H9 (cell line): ENCODE measurements around the gene THRB. TPM values are rescaled to one million over a fixed set of nuclear protein-coding genes. Genes with fewer than 3 reads are reported as not detected.

ENCODE experiments used
- DNase-seq: peaks from one replicate; pipeline ENCODE4 v3.0.0-alpha.2; 2017
- H2AFZ ChIP-seq: one replicate; pipeline ENCODE4 v1.6.1; 2013; ENCODE audit warnings: mild to moderate bottlenecking, low read length, control low read depth, moderate library complexity
- H2AK5ac ChIP-seq: 2 replicates; pipeline ENCODE4 v1.6.1; 2013; ENCODE audit warnings: low read length, control low read depth, mixed read lengths; ENCODE audit not compliant: insufficient read length
- H2BK120ac ChIP-seq: one replicate; pipeline ENCODE4 v1.6.1; 2013; ENCODE audit warnings: low read depth, mild to moderate bottlenecking, low read length, control low read depth, inconsistent platforms; ENCODE audit not compliant: poor library complexity, severe bottlenecking
- H2BK12ac ChIP-seq: 2 replicates; pipeline ENCODE4 v1.6.1; 2013; ENCODE audit warnings: low read length, control low read depth, mixed read lengths, low read depth; ENCODE audit not compliant: insufficient read length
- H2BK15ac ChIP-seq: 2 replicates; pipeline ENCODE4 v1.6.1; 2013; ENCODE audit warnings: low read depth, low read length, control low read depth
- H2BK20ac ChIP-seq: one replicate; pipeline ENCODE4 v1.6.1; 2013; ENCODE audit warnings: low read depth, mild to moderate bottlenecking, low read length, control low read depth, inconsistent platforms; ENCODE audit not compliant: poor library complexity, severe bottlenecking
- H2BK5ac ChIP-seq: 2 replicates; pipeline ENCODE4 v1.6.1; 2013; ENCODE audit warnings: low read length, control low read depth, mixed read lengths; ENCODE audit not compliant: insufficient read length
- H3K14ac ChIP-seq: 2 replicates; pipeline ENCODE4 v1.6.1; 2013; ENCODE audit warnings: low read length, control low read depth; ENCODE audit not compliant: insufficient read depth
- H3K18ac ChIP-seq: 2 replicates; pipeline ENCODE4 v1.6.1; 2013; ENCODE audit warnings: low read depth, mild to moderate bottlenecking, mixed read lengths, low read length, control low read depth; ENCODE audit not compliant: insufficient read length
- H3K23ac ChIP-seq: 2 replicates; pipeline ENCODE4 v1.6.1; 2013; ENCODE audit warnings: low read length, control low read depth, mixed read lengths, low read depth; ENCODE audit not compliant: insufficient read length
- H3K23me2 ChIP-seq: 2 replicates; pipeline ENCODE4 v1.6.1; 2013; ENCODE audit warnings: low read depth, mild to moderate bottlenecking, mixed read lengths, low read length, control low read depth; ENCODE audit not compliant: insufficient read length, poor library complexity, severe bottlenecking
- H3K27ac ChIP-seq: 2 replicates; pipeline ENCODE4 v1.5.1; 2013; ENCODE audit warnings: low read length, control low read depth, mixed read lengths, low read depth; ENCODE audit not compliant: insufficient read length
- H3K27me3 ChIP-seq: 2 replicates; pipeline ENCODE4 v1.6.1; 2013; ENCODE audit warnings: low read length, control low read depth, inconsistent platforms; ENCODE audit not compliant: insufficient read depth
- H3K4ac ChIP-seq: 2 replicates; pipeline ENCODE4 v1.6.1; 2013; ENCODE audit warnings: low read depth, mild to moderate bottlenecking, control low read depth, inconsistent platforms, low read length, moderate library complexity
- H3K4me1 ChIP-seq: 2 replicates; pipeline ENCODE4 v1.6.1; 2013; ENCODE audit warnings: low read length, control low read depth, inconsistent platforms; ENCODE audit not compliant: insufficient read depth
- H3K4me2 ChIP-seq: 2 replicates; pipeline ENCODE4 v1.6.1; 2013; ENCODE audit warnings: low read length, control low read depth, mixed read lengths; ENCODE audit not compliant: insufficient read length, insufficient read depth
- H3K56ac ChIP-seq: 2 replicates; pipeline ENCODE4 v1.6.1; 2013; ENCODE audit warnings: low read depth, mild to moderate bottlenecking, mixed read lengths, low read length, control low read depth; ENCODE audit not compliant: insufficient read length
- H3K79me1 ChIP-seq: 2 replicates; pipeline ENCODE4 v1.6.1; 2013; ENCODE audit warnings: low read depth, mild to moderate bottlenecking, moderate library complexity, low read length, control low read depth, inconsistent platforms; ENCODE audit not compliant: insufficient read depth, poor library complexity, severe bottlenecking
- H3K79me2 ChIP-seq: 2 replicates; pipeline ENCODE4 v1.6.1; 2013; ENCODE audit warnings: low read length, control low read depth, inconsistent platforms; ENCODE audit not compliant: insufficient read depth
- H3K9ac ChIP-seq: 2 replicates; pipeline ENCODE4 v1.6.1; 2013; ENCODE audit warnings: low read length, control low read depth, mixed read lengths; ENCODE audit not compliant: insufficient read length; ENCODE audit errors: extremely low read depth
- H3K9me3 ChIP-seq: one replicate; pipeline ENCODE4 v1.6.1; 2013; ENCODE audit warnings: low read depth, low read length, inconsistent platforms; ENCODE audit not compliant: control insufficient read depth
- H3T11ph ChIP-seq: one replicate; pipeline ENCODE4 v1.6.1; 2013; ENCODE audit warnings: mild to moderate bottlenecking, low read length, control low read depth, inconsistent platforms
- H4K20me1 ChIP-seq: one replicate; pipeline ENCODE4 v1.6.1; 2013; ENCODE audit not compliant: control insufficient read depth, insufficient read length, insufficient read depth
- H4K5ac ChIP-seq: 2 replicates; pipeline ENCODE4 v1.6.1; 2013; ENCODE audit warnings: low read depth, mild to moderate bottlenecking, mixed read lengths, low read length, control low read depth; ENCODE audit not compliant: insufficient read length
- H4K8ac ChIP-seq: replicated peaks from 2 replicates; pipeline ENCODE4 v1.6.1; 2013; ENCODE audit warnings: low read length, control low read depth, mixed read lengths, low read depth; ENCODE audit not compliant: insufficient read length
- H4K91ac ChIP-seq: 2 replicates; pipeline ENCODE4 v1.6.1; 2013; ENCODE audit warnings: low read depth, mild to moderate bottlenecking, moderate library complexity, mixed read lengths, low read length, control low read depth; ENCODE audit not compliant: insufficient read length
- H3K27ac Mint-ChIP-seq, 3 experiments: 2 replicates in 2 of 3; 3 replicates in 1 of 3; pipeline ENCODE4 v1.8.0; 2020 to 2021; ENCODE audit warnings: mixed read lengths in 3 of 3, mild to moderate bottlenecking in 1 of 3, moderate library complexity in 1 of 3
- H3K27me3 Mint-ChIP-seq: 2 replicates; pipeline ENCODE4 v1.8.0; 2021; ENCODE audit warnings: low read depth, mild to moderate bottlenecking, moderate library complexity, mixed read lengths
- H3K36me3 Mint-ChIP-seq, 3 experiments: 2 replicates in 2 of 3; 3 replicates in 1 of 3; pipeline ENCODE4 v1.8.0; 2020 to 2021; ENCODE audit warnings: low read depth in 3 of 3, mixed read lengths in 3 of 3; ENCODE audit not compliant: insufficient read depth in 1 of 3
- H3K4me1 Mint-ChIP-seq, 2 experiments: 2 replicates each; pipeline ENCODE4 v1.8.0; 2020; ENCODE audit warnings: mixed read lengths in 2 of 2
- H3K4me3 Mint-ChIP-seq, 2 experiments: 2 replicates in 1 of 2; 3 replicates in 1 of 2; pipeline ENCODE4 v1.8.0; 2020 to 2021; ENCODE audit warnings: mild to moderate bottlenecking in 2 of 2, mixed read lengths in 2 of 2, moderate library complexity in 1 of 2
- H3K9me3 Mint-ChIP-seq, 2 experiments: 2 replicates in 1 of 2; 3 replicates in 1 of 2; pipeline ENCODE4 v1.8.0; 2020; ENCODE audit warnings: mild to moderate bottlenecking in 2 of 2, mixed read lengths in 2 of 2, moderate library complexity in 1 of 2
- CTCF ChIP-seq: fragments of 200-600 bp; sonication (generic); conservative IDR thresholded peaks from 3 replicates; pipeline ENCODE4 v1.8.0; 2021; ENCODE audit warnings: antibody characterized with exemption, mild to moderate bottlenecking
- total RNA-seq: library from RNA; stranded (reverse); gene quantifications from 2 replicates; pipeline ENCODE4 v1.2.1, GENCODE V29; 2021

Gene THRB
- total RNA-seq, 1 experiment from 2014 or later: 8.6 TPM

GRCh38 chr3:24145481-24145880 is 349.2 kb downstream of the THRB start:
- no peak overlapping the region for H3K4me2 ChIP-seq

More at GRCh38 chr3:24145481-24145880, 349.2 kb downstream of the THRB start:
- Histone ChIP-seq H3K23ac (no peak overlapping the region), H3K9me3 (no peaks in the 10 kb centered on the region), H4K5ac (no peak overlapping the region), H3K18ac (no peak overlapping the region), H2BK15ac (no peak overlapping the region), H3K4me1 (no peaks in the 10 kb centered on the region), H2BK5ac (no peak overlapping the region), H4K91ac (no peak overlapping the region), H2BK120ac (no peak overlapping the region), H2AFZ (no peak overlapping the region), H3K79me2 (no peaks in the 10 kb centered on the region), H3K4ac (no peak overlapping the region), H2BK12ac (no peak overlapping the region), H3T11ph (no peak overlapping the region), H3K79me1 (no peaks in the 10 kb centered on the region), H4K8ac (no peak overlapping the region), H3K27ac (no peak overlapping the region), H2BK20ac (no peak overlapping the region), H3K27me3 (no peaks in the 10 kb centered on the region), H2AK5ac (no peak overlapping the region), H3K14ac (no peak overlapping the region), H4K20me1 (no peaks in the 10 kb centered on the region), H3K23me2 (no peaks in the 10 kb centered on the region), H3K56ac (no peak overlapping the region), H3K9ac (no peak overlapping the region)
- Mint-ChIP-seq H3K4me1 (peaks cover 2 to 4% of the 10 kb centered on the region in 2 experiments; a peak in 1 of 4 replicates), H3K9me3 (no peaks in the 10 kb centered on the region), H3K4me3 (no peak overlapping the region), H3K27ac (no peak overlapping the region), H3K36me3 (peaks cover 0 to 2% (median 0%) of the 10 kb centered on the region in 3 experiments; a peak in 1 of 7 replicates), H3K27me3 (no peaks in the 10 kb centered on the region)
- DNase-seq: no peak
- TF ChIP-seq CTCF: no peak
